ENCODE data around the gene SP6.

- TF ChIP-seq, protein P1, sequence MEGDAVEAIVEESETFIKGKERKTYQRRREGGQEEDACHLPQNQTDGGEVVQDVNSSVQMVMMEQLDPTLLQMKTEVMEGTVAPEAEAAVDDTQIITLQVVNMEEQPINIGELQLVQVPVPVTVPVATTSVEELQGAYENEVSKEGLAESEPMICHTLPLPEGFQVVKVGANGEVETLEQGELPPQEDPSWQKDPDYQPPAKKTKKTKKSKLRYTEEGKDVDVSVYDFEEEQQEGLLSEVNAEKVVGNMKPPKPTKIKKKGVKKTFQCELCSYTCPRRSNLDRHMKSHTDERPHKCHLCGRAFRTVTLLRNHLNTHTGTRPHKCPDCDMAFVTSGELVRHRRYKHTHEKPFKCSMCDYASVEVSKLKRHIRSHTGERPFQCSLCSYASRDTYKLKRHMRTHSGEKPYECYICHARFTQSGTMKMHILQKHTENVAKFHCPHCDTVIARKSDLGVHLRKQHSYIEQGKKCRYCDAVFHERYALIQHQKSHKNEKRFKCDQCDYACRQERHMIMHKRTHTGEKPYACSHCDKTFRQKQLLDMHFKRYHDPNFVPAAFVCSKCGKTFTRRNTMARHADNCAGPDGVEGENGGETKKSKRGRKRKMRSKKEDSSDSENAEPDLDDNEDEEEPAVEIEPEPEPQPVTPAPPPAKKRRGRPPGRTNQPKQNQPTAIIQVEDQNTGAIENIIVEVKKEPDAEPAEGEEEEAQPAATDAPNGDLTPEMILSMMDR (IDR thresholded peaks at IDR 0.05; ENCODE audit: poor library complexity), result no peak
- no peak for TF ChIP-seq EZH2 (IDR thresholded peaks at IDR 0.05; ENCODE audit: borderline replicate concordance)
These were observed 4.8 kb upstream of the SP6 start for GRCh38 chr17:47855737-47856136.

All from hepatocyte (in vitro differentiated cells).